ENCODE data around the gene CCDC200. TPM values are rescaled to one million over a fixed set of nuclear protein-coding genes. Genes with fewer than 3 reads are reported as not detected.

Gene CCDC200
- total RNA-seq, 2 donors from 2014 or later: 0.74 TPM; not detected in 1

DNA sequence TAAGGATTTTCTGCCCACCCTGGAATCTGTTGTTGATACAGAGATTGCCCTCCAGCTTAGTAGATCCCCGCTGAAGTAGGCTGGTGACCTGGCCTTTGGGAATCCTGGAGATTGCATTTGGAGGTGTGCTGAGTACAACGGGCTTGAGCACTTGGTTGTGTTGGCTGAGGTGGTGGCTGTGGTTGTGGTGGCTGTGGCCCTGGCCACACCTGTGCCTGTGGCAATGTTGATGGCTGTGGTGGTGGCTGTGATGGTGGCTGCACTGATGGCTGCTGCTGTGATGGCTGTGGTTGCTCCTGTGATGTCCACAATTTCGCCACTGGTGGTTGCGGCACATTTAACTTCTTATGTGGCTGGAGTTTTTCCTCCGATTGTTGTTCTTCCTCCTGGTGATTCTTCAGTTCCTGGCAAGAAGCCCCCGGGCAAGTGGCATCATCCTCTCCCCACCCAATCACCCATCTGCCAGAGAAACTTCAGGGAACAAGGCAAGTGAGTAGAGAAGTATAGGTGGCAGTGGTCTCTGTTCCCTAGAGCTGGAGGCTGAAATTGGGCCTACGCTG, 4.2 kb downstream of the CCDC200 start:
- Mint-ChIP-seq H3K4me3 (no peak overlapping the region), H3K27ac (no peak overlapping the region), H3K4me1 (ENCODE audit: low read depth) (peaks cover 6% of the 10 kb centered on the region), H3K36me3 (ENCODE audit: insufficient read depth in 2 of 2) (peaks cover 1 to 2% of the 10 kb centered on the region in 2 donors), H3K27me3 (ENCODE audit: low read depth) (no peaks in the 10 kb centered on the region), H3K9me3 (no peaks in the 10 kb centered on the region)
- ATAC-seq (replicated peaks in 1 of 2): no peak
- DNase-seq: no peak

DNA sequence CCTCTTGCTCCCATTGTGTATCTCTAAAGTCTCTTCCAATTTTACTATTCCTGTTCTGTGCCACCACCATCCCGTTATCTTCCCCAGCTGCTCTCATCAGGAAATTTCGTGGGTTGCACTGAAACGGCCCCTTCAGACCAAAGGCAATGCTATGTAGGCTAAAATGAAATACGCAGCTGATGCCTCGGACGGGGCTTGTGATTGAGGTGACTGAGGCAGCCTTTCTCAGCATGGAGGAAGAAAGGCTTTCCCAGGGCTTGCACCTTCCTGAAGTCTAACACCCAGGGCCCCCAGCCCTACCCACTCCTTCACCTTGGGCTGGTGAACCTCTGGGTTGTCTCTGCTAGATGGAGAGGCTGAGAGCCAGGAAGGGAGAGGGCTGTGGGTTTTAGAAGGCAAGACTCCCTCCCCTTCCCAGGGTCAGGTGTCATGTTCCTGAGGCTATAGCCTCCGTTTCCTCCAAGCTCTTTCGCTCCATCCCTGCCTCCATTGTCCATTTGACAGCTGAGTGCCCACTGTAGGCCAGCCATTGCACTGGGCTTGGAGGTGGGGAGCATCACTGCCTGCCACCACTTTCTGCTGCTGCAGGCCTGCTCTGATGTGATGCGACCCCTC, 7.8 kb downstream of the CCDC200 start:
- no peaks in the 10 kb centered on the region for H3K27me3 Mint-ChIP-seq (ENCODE audit: low read depth)
- H3K27ac Mint-ChIP-seq: no peak overlapping the region
- no peaks in the 10 kb centered on the region for H3K9me3 Mint-ChIP-seq
- peaks cover 28% of the 10 kb centered on the region for H3K4me1 Mint-ChIP-seq (ENCODE audit: low read depth)
- no peak for ATAC-seq (replicated peaks in 1 of 2)
- H3K4me3 Mint-ChIP-seq: no peak overlapping the region
- no peak for DNase-seq
- H3K36me3 Mint-ChIP-seq (ENCODE audit: insufficient read depth in 2 of 2): peaks cover 4 to 8% of the 10 kb centered on the region in 2 donors

DNA sequence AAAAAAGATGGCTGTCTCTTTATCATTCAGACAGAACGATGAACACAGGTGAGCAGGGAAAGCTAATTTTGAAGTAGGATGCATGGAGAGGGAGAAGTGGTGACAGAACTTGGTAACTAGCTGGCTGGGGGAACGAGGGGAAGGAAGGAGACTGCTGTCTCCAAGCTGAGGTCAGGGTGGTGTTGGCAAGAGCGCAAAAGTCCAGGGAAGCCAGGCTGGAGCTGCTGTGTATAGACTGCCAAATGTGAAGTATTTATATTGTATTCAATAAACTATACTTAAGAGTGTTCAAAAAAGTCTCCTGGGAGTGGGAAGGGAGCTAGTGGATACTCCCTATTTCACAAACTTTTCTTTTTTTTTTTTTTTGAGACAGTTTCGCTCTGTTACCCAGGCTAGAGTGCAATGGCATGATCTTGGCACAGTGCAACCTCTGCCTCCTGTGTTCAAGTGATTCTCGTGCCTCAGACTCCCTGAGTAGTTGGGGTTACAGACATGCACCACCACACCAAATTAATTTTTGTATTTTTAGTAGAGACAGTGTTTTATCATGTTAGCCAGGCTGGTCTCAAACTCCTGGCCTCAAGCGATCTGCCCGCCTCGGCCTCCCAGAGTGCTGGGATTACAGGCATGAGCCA, 8.6 kb downstream of the CCDC200 start:
- Mint-ChIP-seq H3K36me3 (ENCODE audit: insufficient read depth in 2 of 2) (peaks cover 4 to 11% of the 10 kb centered on the region in 2 donors), H3K27ac (no peak overlapping the region), H3K27me3 (ENCODE audit: low read depth) (no peaks in the 10 kb centered on the region), H3K4me3 (no peak overlapping the region), H3K9me3 (no peaks in the 10 kb centered on the region), H3K4me1 (ENCODE audit: low read depth) (peaks cover 32% of the 10 kb centered on the region)
- ATAC-seq (replicated peaks in 1 of 2): no peak
- DNase-seq: no peak

- Mint-ChIP-seq H3K27ac (no peak overlapping the region), H3K27me3 (ENCODE audit: low read depth) (no peaks in the 10 kb centered on the region), H3K36me3 (ENCODE audit: insufficient read depth in 2 of 2) (peaks cover 4 to 11% of the 10 kb centered on the region in 2 donors), H3K4me1 (ENCODE audit: low read depth) (peaks cover 32% of the 10 kb centered on the region), H3K9me3 (no peaks in the 10 kb centered on the region), H3K4me3 (no peak overlapping the region)
- no peak for ATAC-seq (replicated peaks in 1 of 2)
- DNase-seq: no peak
Observed at GRCh38 chr17:43219001-43219400, 9.4 kb downstream of the CCDC200 start.

GRCh38 chr17:43217614-43218087, 10.8 kb downstream of the CCDC200 start:
- peaks cover 44% of the 10 kb centered on the region for H3K4me1 Mint-ChIP-seq (ENCODE audit: low read depth)
- no peak overlapping the region for H3K27ac Mint-ChIP-seq
- H3K36me3 Mint-ChIP-seq (ENCODE audit: insufficient read depth in 2 of 2): peaks cover 2 to 11% of the 10 kb centered on the region in 2 donors
- DNase-seq (peak; percentile 25 to 26), ATAC-seq (replicated peaks in 1 of 2) (peak; percentile 80 to 89)
- H3K9me3 Mint-ChIP-seq: no peaks in the 10 kb centered on the region
- no peaks in the 10 kb centered on the region for H3K27me3 Mint-ChIP-seq (ENCODE audit: low read depth)
- peak overlapping the region; percentile 13 to 36 for H3K4me3 Mint-ChIP-seq

DNA sequence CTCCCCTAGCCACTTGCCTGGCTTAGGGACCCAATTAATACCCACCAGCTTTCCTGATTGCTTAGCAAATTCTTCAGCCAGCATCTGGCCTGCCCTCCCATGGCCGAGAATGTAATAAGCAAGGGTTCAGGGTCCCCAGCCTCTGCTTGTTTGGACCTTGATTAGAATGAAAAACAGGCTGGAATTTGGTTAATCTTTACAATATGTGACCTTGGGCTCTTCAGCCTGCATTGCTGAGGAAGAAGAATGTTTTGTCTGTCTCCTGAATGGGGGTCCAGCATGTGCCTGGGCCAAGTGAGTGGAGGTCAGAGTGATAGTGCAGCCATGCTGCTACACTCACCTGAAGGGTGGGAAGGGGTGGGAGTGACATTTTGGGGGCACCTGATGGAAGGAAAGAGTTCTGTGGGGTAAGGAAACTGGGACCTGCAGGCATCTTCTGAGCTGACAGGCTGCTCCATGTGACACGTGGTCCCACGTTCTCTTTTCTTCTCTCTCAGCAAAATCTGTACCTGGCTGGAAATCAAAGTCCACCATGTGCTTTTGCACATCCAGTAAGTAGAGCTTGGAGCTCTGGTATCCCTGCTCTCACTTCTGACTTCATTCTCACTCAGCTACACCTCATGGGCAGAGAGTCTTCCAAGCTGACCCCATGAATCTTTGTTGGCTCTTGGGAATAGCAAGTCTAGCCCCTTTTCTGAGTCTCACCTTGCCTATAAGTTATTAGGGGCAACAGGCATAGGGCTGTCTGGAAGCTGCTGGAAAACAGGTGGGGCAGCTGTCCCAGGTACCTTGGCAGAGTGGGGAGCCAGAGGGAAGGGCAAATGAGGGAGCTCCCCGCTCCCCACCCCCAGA, 11.4 kb downstream of the CCDC200 start:
- Mint-ChIP-seq H3K27me3 (ENCODE audit: low read depth) (no peaks in the 10 kb centered on the region), H3K4me1 (ENCODE audit: low read depth) (peaks cover 50% of the 10 kb centered on the region), H3K4me3 (no peak overlapping the region), H3K27ac (no peak overlapping the region), H3K9me3 (no peaks in the 10 kb centered on the region), H3K36me3 (ENCODE audit: insufficient read depth in 2 of 2) (peaks cover 2 to 18% of the 10 kb centered on the region in 2 donors)
- DNase-seq: no peak
- ATAC-seq (replicated peaks in 1 of 2): no peak

DNA sequence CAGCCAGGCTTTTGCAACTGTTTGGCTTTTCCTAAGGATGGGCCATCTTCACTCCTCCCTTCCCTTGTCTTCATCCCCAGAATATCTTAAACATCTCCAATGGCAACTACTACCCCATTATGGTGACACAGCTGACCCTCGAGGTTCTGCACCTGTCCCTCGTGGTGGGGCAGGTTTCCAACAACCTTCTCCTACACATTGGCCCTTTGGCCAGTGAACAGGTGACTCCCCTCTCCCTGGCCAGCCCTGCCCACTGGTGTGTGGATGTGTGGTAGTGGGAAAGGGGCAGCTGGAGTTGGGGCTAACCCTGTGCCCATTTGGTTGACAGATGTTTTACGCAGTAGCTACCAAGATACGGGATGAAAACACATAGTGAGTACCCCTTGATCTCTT, 12.1 kb downstream of the CCDC200 start:
- no peak for ATAC-seq (replicated peaks in 1 of 2)
- Mint-ChIP-seq H3K4me3 (no peak overlapping the region), H3K27me3 (ENCODE audit: low read depth) (no peaks in the 10 kb centered on the region), H3K9me3 (no peaks in the 10 kb centered on the region), H3K4me1 (ENCODE audit: low read depth) (peaks cover 51% of the 10 kb centered on the region), H3K36me3 (ENCODE audit: insufficient read depth in 2 of 2) (peaks cover 2 to 19% of the 10 kb centered on the region in 2 donors), H3K27ac (no peak overlapping the region)
- DNase-seq: no peak

DNA sequence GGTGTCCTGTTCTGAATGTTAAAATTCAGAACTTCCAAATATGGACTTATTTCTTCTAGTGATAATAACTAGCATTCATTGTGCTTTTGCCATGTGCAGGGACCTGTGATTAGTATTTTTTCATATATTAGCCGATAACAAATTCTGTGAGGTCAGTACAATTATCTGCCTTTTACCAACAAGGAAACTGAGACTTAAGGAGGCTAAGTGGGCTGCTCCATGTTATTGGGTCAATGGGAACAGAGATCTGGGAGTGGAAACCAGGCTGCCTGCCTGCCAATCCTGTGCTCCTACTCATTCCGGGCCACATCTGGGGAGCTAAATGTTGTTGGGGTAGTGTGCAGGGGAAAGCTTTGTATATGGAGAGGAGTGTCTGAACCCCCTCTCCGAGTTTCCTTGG, 13.1 kb downstream of the CCDC200 start:
- Mint-ChIP-seq H3K27me3 (ENCODE audit: low read depth) (no peaks in the 10 kb centered on the region), H3K4me1 (ENCODE audit: low read depth) (peaks cover 57% of the 10 kb centered on the region), H3K4me3 (no peak overlapping the region), H3K36me3 (ENCODE audit: insufficient read depth in 2 of 2) (peaks cover 2 to 19% of the 10 kb centered on the region in 2 donors), H3K27ac (no peak overlapping the region), H3K9me3 (no peaks in the 10 kb centered on the region)
- DNase-seq (no peak), ATAC-seq (replicated peaks in 1 of 2) (no peak)

GRCh38 chr17:43213545-43213944, 14.9 kb downstream of the CCDC200 start:
- peaks cover 5 to 22% of the 10 kb centered on the region in 2 donors for H3K36me3 Mint-ChIP-seq (ENCODE audit: insufficient read depth in 2 of 2)
- H3K27me3 Mint-ChIP-seq (ENCODE audit: low read depth): no peaks in the 10 kb centered on the region
- no peaks in the 10 kb centered on the region for H3K9me3 Mint-ChIP-seq
- DNase-seq (no peak), ATAC-seq (replicated peaks in 1 of 2) (no peak)
- peaks cover 62% of the 10 kb centered on the region for H3K4me1 Mint-ChIP-seq (ENCODE audit: low read depth)
- H3K27ac Mint-ChIP-seq: no peak overlapping the region
- H3K4me3 Mint-ChIP-seq: peak overlapping the region; percentile 92 to 98

DNA sequence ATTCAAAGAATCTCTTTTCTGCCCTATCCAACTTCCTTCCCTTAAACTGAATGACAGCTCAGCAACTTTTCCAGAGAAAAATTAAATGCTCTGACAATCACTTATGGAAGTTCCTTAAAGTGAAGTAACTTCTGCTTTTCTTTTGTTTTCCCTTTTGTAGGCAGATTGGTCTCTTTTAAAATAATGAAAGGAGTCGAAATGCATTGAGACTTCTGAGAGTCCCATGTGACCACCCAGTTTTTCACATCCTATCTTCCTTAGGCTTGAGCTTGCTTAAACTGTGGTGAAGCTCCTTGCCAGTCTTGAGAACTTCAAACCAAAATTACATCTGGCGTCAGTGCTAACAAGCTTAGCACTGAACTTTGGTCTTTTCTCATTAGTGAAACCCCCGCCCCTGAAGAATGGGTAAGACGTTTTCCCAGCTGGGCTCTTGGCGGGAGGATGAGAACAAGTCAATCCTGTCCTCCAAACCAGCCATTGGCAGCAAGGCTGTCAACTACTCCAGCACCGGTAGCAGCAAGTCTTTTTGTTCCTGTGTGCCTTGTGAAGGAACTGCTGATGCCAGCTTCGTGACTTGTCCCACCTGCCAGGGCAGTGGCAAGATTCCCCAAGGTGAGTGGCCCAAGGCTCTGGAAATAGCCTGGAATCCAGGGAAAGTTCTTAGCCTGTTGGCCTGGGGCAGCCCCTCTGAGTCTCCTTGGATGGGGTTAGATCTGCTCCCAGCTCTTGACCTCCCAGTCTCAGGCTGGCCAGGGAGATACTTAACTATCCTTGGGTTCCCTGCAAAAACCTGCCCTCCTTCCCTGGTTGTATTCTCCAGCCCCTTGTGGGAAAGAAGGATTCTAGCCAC, 15.6 kb downstream of the CCDC200 start:
- no peak for ATAC-seq (replicated peaks in 1 of 2)
- Mint-ChIP-seq H3K9me3 (no peaks in the 10 kb centered on the region), H3K4me3 (peak overlapping the region; percentile 92 to 98), H3K4me1 (ENCODE audit: low read depth) (peaks cover 56% of the 10 kb centered on the region), H3K27ac (peak overlapping the region; percentile 93), H3K36me3 (ENCODE audit: insufficient read depth in 2 of 2) (peaks cover 6 to 22% of the 10 kb centered on the region in 2 donors), H3K27me3 (ENCODE audit: low read depth) (no peaks in the 10 kb centered on the region)
- no peak for DNase-seq

GRCh38 chr17:43211480-43212402, 16.7 kb downstream of the CCDC200 start, which contains the start of gene TMEM106A:
Gene TMEM106A (plus strand): TSS chr17:43211875. CDS start chr17:43213042, 1,167 bp downstream.
- Mint-ChIP-seq H3K4me1 (ENCODE audit: low read depth) (peaks cover 45% of the 10 kb centered on the region), H3K9me3 (no peaks in the 10 kb centered on the region), H3K27ac (peak within 1 kb of the TSS; percentile 93), H3K27me3 (ENCODE audit: low read depth) (no peaks in the 10 kb centered on the region), H3K4me3 (peak within 1 kb of the TSS; percentile 92 to 98), H3K36me3 (ENCODE audit: insufficient read depth in 2 of 2) (peaks cover 6 to 22% of the 10 kb centered on the region in 2 donors)
- peak; percentile 92 to 95 for ATAC-seq (replicated peaks in 1 of 2)
- DNase-seq: peak; percentile 81 to 82

Data from activated T-cell treated with anti-CD3 and anti-CD28 coated beads, Interleukin-2, amount 50 U/mL, for 72 hours (primary cell).